ENCODE measurements around the gene MCUR1. TPM values are rescaled to one million over a fixed set of nuclear protein-coding genes. Genes with fewer than 3 reads are reported as not detected.
"Not testable (repeated sequence)": the region's sequence is repeated elsewhere in the genome, so short reads cannot be mapped to it uniquely, and the experiment has no call there.

Gene MCUR1, protein sequence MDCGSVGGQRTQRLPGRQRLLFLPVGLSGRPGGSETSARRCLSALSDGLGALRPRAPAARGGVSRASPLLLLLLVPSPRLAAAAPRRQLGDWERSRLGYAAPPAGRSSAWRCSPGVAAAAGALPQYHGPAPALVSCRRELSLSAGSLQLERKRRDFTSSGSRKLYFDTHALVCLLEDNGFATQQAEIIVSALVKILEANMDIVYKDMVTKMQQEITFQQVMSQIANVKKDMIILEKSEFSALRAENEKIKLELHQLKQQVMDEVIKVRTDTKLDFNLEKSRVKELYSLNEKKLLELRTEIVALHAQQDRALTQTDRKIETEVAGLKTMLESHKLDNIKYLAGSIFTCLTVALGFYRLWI
- 10 to 100 TPM; 49.7 to 61.2 (median 51.5) TPM for polyA plus RNA-seq (ENCODE audit: insufficient read length in 3 of 3)
- long read RNA-seq, donor 1, full-length matches to known transcripts, result 16 of 16 reads
- long read RNA-seq, donor 1, partial matches to known transcripts, result 0 of 16 reads
- long read RNA-seq, donor 1, other reads (novel, unspliced or antisense), result 0 of 16 reads
- long read RNA-seq, donor 2, full-length matches to known transcripts, result 34 of 42 reads
- long read RNA-seq, donor 2, partial matches to known transcripts, result 8 of 42 reads
- long read RNA-seq, donor 2, other reads (novel, unspliced or antisense), result 0 of 42 reads
- long read RNA-seq, donor 3, full-length matches to known transcripts, result 17 of 17 reads
- long read RNA-seq, donor 3, partial matches to known transcripts, result 0 of 17 reads
- long read RNA-seq, donor 3, other reads (novel, unspliced or antisense), result 0 of 17 reads
- long read RNA-seq, donor 4, full-length matches to known transcripts, result 28 of 28 reads
- long read RNA-seq, donor 4, partial matches to known transcripts, result 0 of 28 reads
- long read RNA-seq, donor 4, other reads (novel, unspliced or antisense), result 0 of 28 reads
- long read RNA-seq, donor 5, full-length matches to known transcripts, result 15 of 20 reads
- long read RNA-seq, donor 5, partial matches to known transcripts, result 5 of 20 reads
- long read RNA-seq, donor 5, other reads (novel, unspliced or antisense), result 0 of 20 reads
- long read RNA-seq, donor 6, full-length matches to known transcripts, result 17 of 17 reads
- long read RNA-seq, donor 6, partial matches to known transcripts, result 0 of 17 reads
- long read RNA-seq, donor 6, other reads (novel, unspliced or antisense), result 0 of 17 reads
- long read RNA-seq, donor 7, full-length matches to known transcripts, result 21 of 26 reads
- long read RNA-seq, donor 7, partial matches to known transcripts, result 5 of 26 reads
- long read RNA-seq, donor 7, other reads (novel, unspliced or antisense), result 0 of 26 reads
- long read RNA-seq, donor 8, full-length matches to known transcripts, result 1 of 1 reads
- long read RNA-seq, donor 8, partial matches to known transcripts, result 0 of 1 reads
- long read RNA-seq, donor 8, other reads (novel, unspliced or antisense), result 0 of 1 reads
- long read RNA-seq, donor 9, full-length matches to known transcripts, result 20 of 28 reads
- long read RNA-seq, donor 9, partial matches to known transcripts, result 8 of 28 reads
- long read RNA-seq, donor 9, other reads (novel, unspliced or antisense), result 0 of 28 reads
- long read RNA-seq, donor 10, full-length matches to known transcripts, result 19 of 24 reads
- long read RNA-seq, donor 10, partial matches to known transcripts, result 5 of 24 reads
- long read RNA-seq, donor 10, other reads (novel, unspliced or antisense), result 0 of 24 reads
- long read RNA-seq, donor 11, full-length matches to known transcripts, result 16 of 22 reads
- long read RNA-seq, donor 11, partial matches to known transcripts, result 6 of 22 reads
- long read RNA-seq, donor 11, other reads (novel, unspliced or antisense), result 0 of 22 reads
- long read RNA-seq, donor 12, full-length matches to known transcripts, result 22 of 46 reads
- long read RNA-seq, donor 12, partial matches to known transcripts, result 24 of 46 reads
- long read RNA-seq, donor 12, other reads (novel, unspliced or antisense), result 0 of 46 reads
- long read RNA-seq, donor 13, full-length matches to known transcripts, result 14 of 14 reads
- long read RNA-seq, donor 13, partial matches to known transcripts, result 0 of 14 reads
- long read RNA-seq, donor 13, other reads (novel, unspliced or antisense), result 0 of 14 reads
- long read RNA-seq, donor 14, full-length matches to known transcripts, result 31 of 53 reads
- long read RNA-seq, donor 14, partial matches to known transcripts, result 22 of 53 reads
- long read RNA-seq, donor 14, other reads (novel, unspliced or antisense), result 0 of 53 reads
- long read RNA-seq, donor 15, full-length matches to known transcripts, result 21 of 33 reads
- long read RNA-seq, donor 15, partial matches to known transcripts, result 12 of 33 reads
- long read RNA-seq, donor 15, other reads (novel, unspliced or antisense), result 0 of 33 reads
- long read RNA-seq, donor 16, full-length matches to known transcripts, result 21 of 21 reads
- long read RNA-seq, donor 16, partial matches to known transcripts, result 0 of 21 reads
- long read RNA-seq, donor 16, other reads (novel, unspliced or antisense), result 0 of 21 reads

DNA sequence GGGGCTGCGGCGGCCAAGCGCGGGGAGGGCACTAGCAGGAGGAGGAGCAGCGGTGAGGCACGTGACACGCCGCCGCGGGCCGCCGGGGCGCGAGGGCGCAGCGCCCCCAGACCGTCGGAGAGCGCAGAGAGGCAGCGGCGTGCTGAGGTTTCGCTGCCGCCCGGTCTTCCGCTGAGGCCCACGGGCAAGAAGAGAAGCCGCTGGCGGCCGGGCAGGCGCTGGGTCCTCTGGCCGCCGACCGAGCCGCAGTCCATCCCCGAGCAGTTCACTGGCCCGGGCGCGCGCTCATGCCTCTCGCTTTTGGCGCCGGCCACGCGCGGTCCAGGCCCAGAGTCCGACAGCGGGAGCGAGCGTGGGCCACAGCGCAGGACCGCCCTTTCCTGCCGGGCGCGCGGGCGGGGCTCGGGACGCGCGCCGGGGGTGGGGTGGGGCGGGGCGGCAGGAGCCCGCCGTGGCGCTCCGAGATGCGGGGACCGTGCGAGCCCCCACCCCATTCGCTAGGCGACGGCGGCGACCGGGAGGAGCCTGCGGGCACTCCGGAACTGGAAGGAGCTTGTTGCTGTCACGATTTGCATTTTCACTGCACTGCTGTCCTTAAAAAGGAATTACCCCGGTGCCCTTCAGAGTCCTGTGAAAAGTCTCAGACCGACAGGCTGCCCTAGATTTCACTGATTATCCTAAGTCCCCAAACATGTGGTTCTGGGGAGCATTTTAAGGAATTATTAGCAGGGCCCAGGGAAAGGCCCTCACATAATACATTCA is at the start of gene MCUR1:
TSS of gene MCUR1 (minus strand) at position 382 of the 762 bp plus-strand sequence. CDS start at position 254, 128 bp downstream.
- peak; percentile 88 for DNase-seq

DNA sequence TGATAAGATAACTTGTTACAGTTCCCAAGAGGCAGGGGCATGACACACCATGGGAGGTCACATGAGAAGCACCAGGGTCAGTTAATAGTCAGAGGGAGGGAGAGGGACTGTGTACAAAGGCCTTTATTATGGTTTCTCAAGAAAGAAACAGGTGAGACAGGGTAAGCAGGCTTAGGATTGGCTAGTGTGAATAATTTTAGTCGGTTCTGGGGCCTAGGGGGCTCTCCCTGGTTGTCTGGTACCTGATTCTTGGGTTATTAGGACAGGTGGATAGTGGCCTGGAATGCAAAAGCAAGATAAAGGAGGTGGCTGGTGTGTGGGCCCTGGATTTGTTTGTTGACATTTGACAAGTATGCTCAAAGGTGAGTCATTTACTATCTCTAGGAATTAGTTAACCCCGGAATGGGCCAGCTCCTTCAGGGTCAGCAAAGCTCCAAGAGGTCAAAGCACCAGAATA is 49.4 kb upstream of the MCUR1 start:
- no peak for DNase-seq

DNA sequence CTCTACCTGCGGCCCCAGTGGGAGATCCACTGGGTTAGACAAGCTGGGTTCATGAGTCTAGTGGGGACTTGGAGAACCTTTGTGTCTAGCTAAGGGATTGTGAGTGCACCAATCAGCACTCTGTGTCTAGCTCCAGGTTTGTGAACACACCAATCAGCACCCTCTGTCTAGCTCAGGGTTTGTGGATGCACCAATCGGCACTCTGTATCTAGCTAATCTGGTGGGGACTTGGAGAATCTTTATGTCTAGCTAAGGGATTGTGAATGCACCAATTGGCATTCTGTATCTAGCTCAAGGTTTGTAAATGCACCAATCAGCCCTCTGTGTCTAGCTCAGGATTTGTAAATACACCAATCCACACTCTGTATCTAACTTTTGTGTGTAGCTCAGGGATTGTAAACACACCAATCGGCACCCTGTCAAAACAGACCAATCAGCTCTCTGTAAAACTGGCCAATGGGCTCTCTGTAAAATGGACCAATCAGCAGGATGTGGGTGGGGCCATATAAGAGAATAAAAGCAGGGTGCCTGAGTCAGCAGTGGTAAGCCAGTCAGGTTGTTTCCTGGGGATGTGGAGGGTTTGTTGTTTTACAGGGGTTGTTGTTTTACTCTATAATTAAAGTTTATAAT is 46.3 kb upstream of the MCUR1 start:
- not testable (repeated sequence) for DNase-seq

DNA sequence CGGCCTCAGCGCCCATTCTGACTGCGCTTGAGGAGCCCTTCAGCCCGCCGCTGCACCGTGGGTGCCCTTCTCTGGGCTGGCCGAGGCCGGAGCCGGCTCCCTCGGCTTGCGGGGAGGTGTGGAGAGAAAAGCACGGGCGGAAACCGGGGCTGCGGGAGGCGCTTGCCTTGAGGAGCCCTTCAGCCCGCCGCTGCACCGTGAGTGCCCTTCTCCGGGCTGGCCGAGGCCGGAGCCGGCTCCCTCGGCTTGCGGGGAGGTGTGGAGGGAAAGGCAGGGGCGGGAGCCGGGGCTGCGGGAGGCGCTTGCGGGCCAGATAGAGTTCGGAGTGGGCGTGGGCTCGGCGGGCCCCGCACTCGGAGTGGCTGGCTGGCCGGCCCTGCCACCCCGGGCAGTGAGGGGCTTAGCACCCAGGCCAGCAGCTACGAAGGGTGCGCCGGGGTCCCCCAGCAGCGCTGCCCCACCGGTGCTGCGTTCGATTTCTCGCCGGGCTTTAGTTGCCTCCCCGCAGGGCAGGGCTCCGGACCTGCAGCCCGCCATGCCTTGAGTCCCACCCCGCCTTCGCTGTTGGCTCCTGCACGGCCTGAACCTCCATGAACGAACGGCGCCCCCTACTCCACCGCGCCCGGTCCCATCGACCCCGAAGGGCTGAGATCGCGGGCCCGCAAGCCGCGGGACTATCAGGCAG is 45.7 kb upstream of the MCUR1 start:
- DNase-seq, result no peak

DNA sequence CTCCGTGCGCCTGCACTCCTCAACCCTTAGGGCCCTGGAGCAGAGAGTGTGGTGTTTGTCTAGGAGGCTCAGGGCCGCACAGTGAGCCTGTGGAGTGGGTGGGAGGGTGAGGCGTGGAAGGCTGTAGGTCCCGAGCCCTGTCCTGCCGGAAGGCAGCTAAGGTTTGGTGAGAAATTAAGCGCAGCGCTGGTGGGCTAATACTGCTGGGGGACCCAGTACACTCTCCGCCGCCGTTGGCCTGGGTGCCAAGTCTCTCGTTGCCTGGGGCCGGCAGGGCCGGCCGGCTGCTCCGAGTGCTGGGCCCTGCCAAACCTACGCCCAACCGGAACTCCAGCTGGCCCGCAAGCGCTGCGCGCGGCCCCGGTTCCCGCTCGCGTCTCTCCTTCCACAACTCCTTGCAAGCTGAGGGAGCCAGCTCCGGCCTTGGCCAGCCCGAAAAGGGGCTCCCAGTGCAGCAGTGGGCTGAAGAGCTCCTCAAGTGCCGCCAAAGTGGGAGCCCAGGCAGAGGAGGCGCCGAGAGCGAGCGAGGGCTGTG is 40.4 kb upstream of the MCUR1 start:
- no peak for DNase-seq

DNA sequence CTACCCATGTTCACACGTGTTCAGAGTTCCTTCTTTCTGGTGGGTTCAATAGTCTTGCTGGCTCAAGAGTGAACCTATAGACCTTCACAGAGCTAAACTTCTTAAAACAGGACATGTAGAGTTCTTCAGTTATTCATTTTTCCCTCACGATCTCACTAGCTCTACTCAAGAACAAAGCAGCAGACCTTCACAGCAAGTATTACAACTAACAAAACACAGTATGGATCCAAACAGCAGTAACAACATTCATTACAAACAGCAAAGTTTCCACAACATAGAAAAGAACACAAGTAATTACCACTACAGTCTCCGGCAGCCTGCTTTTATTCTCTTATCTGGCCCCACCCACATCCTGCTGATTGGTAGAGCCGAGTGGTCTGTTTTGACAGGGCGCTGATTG is 39.5 kb upstream of the MCUR1 start:
- DNase-seq, result no peak

DNA sequence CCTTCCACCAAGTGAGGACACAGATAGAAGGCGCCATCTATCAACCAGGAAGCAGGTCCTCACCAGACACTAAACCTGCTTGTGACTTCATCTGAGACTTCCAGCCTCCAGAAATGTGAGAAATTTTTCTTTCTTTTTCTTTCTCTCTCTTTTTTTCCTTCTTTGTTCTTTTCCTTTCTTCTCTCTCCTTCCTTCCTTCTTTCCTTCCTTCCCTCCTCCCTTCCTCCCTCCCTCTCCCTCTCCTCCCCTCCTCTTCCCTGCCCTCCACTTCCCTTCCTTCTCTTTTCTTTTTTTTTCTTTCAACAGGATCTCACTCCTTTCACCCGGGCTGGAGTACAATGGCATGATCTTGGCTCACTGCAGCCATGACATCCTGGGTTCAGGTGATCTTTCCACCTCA is 37.4 kb upstream of the MCUR1 start:
- DNase-seq, result no peak

DNA sequence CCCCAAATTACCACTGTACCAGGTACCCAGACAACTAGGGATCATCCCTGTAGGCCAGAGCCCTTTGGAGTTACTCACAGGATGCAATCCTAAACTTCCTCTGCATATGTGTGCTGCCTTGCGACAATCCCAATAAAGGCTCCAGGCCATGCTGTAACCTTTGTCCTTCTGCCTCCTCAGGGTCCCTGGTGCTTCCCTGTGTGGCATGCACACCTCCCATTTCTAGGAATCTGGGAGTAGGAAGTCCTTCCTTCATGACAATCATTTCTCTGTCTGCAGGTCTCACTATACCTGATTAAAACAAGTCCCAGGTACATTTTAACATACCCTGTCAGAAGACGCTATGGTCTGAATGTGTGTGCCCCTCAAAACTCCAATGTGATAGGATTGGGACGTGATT is 37.0 kb upstream of the MCUR1 start:
- DNase-seq, result no peak

DNA sequence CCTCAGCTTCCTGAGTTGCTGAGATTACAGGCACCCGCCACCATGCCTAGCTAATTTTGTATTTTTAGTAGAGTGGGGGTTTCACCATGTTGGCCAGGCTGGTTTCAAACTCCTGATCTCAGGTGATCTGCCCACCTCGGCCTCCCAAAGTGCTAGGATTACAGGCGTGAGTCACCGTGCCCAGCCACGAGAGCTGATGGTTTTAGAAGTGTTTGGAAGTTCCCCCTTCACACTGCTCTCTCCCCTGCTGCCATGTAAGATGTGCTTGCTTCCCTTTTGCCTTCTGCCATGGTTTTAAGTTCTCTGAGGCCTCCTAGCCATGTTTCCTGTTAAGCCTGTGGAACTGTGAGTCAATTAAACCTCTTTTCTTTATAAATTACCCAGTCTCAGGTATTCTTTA is 36.3 kb upstream of the MCUR1 start:
- not testable (repeated sequence) for DNase-seq

DNA sequence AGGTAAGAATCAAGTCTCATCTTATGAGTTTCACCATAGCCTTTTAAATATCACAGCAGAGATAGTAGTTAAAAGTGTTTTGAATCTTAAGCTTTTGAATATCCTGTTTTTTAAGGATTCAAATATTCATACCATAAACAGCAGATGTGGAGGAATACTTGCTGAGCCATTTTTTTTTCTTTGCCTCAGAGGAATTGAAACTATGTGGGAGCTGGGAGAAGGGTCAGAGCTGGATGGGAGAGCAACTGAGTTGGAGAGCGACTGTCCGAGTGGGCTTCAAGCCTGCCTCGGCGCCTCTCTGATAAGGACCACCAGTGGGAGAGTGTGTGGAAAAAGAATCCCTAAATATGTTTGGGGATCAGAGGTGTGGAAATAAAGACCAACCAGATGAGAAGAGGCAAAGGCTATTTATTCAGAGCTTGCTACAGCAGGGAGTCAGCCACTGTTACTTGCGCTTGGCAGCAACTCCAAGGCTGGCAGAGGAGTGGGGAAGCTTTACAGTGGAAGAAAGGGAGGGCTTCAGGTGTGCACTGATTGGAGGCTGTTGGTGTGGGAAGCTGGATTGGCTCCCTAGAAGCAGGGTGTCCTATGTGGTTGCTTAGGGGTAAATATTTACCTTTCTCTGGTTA is 34.3 kb upstream of the MCUR1 start:
- DNase-seq, result no peak

DNA sequence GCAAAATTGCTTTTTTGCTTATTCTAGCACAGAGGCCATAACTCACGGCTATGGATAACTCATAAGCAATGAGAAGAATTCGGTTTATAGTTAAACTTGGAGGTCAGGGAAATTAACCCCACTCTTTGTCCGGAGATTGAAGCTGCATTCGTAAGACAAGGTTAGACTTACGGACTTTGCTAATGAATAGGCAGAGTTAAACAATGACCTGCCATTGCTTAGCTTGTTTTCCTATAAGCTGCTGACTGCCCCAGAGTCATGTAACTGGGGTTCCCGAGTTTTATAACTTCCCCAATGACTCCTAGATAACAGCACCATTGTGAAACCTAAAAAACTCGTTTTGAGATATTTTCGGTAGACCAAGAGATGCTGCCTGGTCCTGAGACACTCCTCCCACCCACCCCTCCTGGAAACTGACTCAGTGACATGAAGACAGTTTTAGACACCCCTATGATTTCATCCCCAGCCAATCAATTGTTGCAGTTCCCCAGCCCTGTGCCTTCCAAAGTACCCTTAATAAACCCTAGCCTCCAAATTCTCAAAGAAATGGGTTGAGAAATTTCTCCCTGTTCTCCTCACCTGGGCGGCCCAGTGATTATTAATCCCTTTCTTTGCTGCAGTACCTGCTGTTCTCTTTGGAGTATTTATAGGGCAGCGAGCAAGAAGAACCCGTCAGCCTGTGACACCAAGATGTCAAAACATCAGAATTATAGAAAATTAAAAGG is 33.1 kb upstream of the MCUR1 start:
- DNase-seq, result no peak

DNA sequence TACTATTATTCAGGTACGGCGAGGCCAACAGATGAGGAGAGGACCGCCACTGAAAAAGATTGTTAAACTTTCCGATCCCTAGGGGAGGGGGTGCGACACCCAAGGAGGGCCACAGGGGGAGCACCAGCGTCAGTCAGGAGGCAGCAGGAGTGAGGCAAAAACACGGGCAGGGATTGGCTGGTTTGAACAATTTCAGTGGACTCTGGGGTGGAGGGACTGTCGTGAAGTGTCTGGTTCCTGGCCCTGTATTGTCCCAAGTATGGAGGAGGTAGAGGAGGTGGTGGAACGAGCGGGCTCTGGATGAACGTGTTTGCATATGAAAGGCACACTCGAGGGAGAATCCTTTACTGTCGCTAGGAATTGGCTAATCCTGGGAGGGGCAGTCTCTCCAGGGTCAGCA is 32.5 kb upstream of the MCUR1 start:
- no peak for DNase-seq

DNA sequence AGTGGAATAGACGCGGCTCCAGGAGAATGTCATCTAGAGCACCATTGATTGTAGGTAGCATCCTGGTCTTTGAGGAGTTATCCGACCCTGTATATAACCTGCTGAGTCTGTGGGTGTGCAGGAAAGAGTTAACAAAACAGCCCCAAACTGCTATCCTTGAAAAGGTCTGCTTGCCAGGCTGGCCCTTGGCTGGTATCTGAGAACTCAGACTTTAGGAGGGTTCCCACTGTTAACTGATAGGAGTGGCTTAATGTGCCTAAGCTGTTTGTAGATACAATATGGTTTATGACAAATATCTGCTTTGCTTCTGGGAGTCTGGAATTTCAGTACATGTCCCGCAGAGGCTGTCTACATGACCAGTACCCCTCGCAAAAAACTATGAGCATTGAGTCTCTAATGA is 27.6 kb upstream of the MCUR1 start:
- DNase-seq, result no peak

DNA sequence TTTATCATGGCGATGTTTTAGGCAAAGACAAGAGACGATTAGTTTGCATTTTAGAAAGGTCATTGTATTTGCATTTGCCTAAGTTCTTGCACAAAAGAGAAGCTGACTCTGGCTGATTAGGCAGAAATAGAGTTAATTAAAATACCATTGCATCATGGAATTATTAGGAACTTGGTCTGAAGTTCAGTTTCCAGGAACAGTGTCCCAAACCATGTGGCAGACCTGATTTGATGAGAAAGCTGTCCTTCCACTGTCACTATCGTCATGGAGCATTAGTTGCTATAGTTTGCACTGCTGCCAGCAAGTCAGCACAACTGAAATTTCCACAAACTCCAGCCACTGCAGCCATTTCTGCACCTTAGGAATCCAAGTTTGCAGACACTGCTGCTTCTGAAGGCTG is 24.3 kb upstream of the MCUR1 start:
- DNase-seq, result no peak

DNA sequence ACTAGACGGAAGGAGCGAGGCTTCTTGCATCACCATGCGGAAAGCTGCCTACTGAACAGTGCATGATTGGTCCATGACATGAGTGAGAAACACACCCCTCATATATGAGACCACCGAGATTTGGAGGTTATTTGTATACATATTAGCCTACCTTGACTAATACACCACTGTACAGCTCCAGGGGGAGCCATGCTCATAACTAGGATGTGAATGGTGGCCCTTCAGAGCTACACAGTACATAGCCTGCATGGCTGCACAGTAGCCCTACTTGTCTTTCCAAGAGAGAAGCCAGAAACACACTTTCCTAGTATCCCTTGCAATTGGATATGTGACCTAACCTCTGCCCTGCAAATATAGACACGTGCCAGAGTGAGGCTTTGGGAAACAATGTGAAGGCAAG is 21.8 kb upstream of the MCUR1 start:
- DNase-seq, result no peak

DNA sequence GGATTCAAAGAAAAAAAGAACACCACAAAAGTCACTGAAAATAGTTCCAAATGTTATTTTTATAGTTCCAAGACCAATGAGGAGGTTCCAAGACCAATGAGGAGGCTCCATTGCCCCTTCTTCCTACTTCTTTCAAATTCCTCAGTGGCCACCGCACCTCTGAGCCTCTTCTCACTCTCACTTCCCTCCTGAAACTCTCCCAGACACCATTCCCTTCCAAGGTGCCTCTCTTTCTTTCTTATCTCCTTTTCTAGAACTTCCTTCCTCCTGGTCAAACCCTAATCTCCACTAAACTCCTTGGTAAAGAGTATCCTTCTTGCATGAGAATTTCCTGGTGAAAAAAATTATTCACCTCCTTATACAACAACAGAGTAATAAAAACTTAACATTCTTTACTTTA is 20.4 kb upstream of the MCUR1 start:
- DNase-seq, result no peak
